A673 (cell line): ENCODE data around the gene EDN3. TPM values are rescaled to one million over a fixed set of nuclear protein-coding genes. Genes with fewer than 3 reads are reported as not detected.

Source experiments
- BruUV-seq: library from RNA; stranded (reverse); fragments of 400-500 nt; replicated peaks from 2 replicates; lab custom pipeline; 2021; lab: Mats Ljungman, UMichigan
- CTCF ChIA-PET: fragments of 300-600 bp; sonication (Branson Sonifier 250); formaldehyde crosslinking; loops from one replicate; lab custom pipeline; 2022; ENCODE audit warnings: antibody characterized with exemption; lab: Charles Lee
- POLR2A ChIA-PET: fragments of 300-600 bp; sonication (Branson Sonifier 250); formaldehyde crosslinking; loops from one replicate; lab custom pipeline; 2022; ENCODE audit warnings: antibody characterized with exemption; ENCODE audit not compliant: low non-redundant PET; lab: Charles Lee
- DNase-seq: peaks from one replicate; pipeline ENCODE4 v3.0.0-alpha.2; 2015; ENCODE audit warnings: low spot score
- H3K27ac ChIP-seq: fragments of 200-600 bp; sonication (generic); 2 replicates; pipeline ENCODE4 v1.5.1; 2016; ENCODE audit warnings: mixed run types, low read depth, mild to moderate bottlenecking, mixed read lengths, antibody characterized with exemption, low read length; ENCODE audit not compliant: poor library complexity, severe bottlenecking
- H3K27me3 ChIP-seq: fragments of 200-600 bp; sonication (generic); replicated peaks from 2 replicates; pipeline ENCODE4 v1.6.1; 2017; ENCODE audit warnings: mixed run types, low read depth, mild to moderate bottlenecking, mixed read lengths, antibody characterized with exemption, low read length; ENCODE audit not compliant: insufficient read depth, poor library complexity
- H3K36me3 ChIP-seq: fragments of 200-600 bp; sonication (generic); 2 replicates; pipeline ENCODE4 v1.6.1; 2016; ENCODE audit warnings: mixed run types, mild to moderate bottlenecking, mixed read lengths, antibody characterized with exemption, low read length; ENCODE audit not compliant: insufficient read depth, poor library complexity, severe bottlenecking
- H3K4me1 ChIP-seq: fragments of 200-600 bp; sonication (generic); 2 replicates; pipeline ENCODE4 v1.6.1; 2017; ENCODE audit warnings: mixed run types, mild to moderate bottlenecking, mixed read lengths, antibody characterized with exemption, low read length; ENCODE audit not compliant: insufficient read depth, poor library complexity, severe bottlenecking
- H3K4me3 ChIP-seq: fragments of 200-600 bp; sonication (generic); 2 replicates; pipeline ENCODE4 v1.5.1; 2016; ENCODE audit warnings: low read depth, mixed run types, mild to moderate bottlenecking, mixed read lengths, low read length; ENCODE audit not compliant: poor library complexity, severe bottlenecking
- H3K9me3 ChIP-seq: fragments of 200-600 bp; sonication (generic); 2 replicates; pipeline ENCODE4 v1.6.1; 2016; ENCODE audit warnings: mixed run types, low read depth, mild to moderate bottlenecking, mixed read lengths, antibody characterized with exemption, low read length; ENCODE audit not compliant: poor library complexity, severe bottlenecking
- EZH2 ChIP-seq: fragments of 200-600 bp; sonication (generic); IDR thresholded peaks from 2 replicates; pipeline ENCODE4 v1.6.1; 2017; ENCODE audit warnings: borderline replicate concordance, low read depth, mild to moderate bottlenecking, mixed read lengths, antibody characterized with exemption, low read length; ENCODE audit not compliant: poor library complexity, severe bottlenecking
- intact Hi-C: fragments of 100-400 bp; cut with micrococcal nuclease; formaldehyde crosslinking; loops from one replicate; pipeline ENCODE4 v1.10.0; 2022; ENCODE audit not compliant: unreplicated experiment
- total RNA-seq: library from RNA; stranded (reverse); gene quantifications from 2 replicates; pipeline ENCODE4 v1.2.3, GENCODE V29; 2021
- TF ChIP-seq, protein P1 (sequence below): fragments of 300-800, 200-600 bp; sonication (generic); conservative IDR thresholded peaks from 2 replicates; pipeline ENCODE4 v1.5.1; 2017; ENCODE audit warnings: low read depth, mild to moderate bottlenecking, antibody characterized with exemption, low read length, moderate library complexity, mixed read lengths

EDN3 gene
- total RNA-seq, 1 experiment from 2014 or later: not detected

DNA sequence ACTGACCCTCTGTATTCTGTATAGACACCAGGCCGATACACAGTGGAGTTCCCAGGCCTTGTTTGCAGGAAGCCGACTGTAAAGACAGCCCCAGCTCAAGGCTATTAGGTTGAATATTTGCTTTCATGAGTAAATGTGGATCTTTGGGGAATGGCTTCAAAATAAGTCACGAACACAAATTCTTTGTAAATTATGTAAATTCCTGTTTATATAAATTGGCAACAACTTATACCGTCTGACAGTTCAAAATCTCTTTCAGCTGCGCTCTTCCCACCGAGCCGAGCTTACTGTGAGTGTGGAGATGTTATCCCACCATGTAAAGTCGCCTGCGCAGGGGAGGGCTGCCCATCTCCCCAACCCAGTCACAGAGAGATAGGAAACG is 24.7 kb downstream of the EDN3 start:
- no peak for TF ChIP-seq EZH2
- TF ChIP-seq, protein P1, sequence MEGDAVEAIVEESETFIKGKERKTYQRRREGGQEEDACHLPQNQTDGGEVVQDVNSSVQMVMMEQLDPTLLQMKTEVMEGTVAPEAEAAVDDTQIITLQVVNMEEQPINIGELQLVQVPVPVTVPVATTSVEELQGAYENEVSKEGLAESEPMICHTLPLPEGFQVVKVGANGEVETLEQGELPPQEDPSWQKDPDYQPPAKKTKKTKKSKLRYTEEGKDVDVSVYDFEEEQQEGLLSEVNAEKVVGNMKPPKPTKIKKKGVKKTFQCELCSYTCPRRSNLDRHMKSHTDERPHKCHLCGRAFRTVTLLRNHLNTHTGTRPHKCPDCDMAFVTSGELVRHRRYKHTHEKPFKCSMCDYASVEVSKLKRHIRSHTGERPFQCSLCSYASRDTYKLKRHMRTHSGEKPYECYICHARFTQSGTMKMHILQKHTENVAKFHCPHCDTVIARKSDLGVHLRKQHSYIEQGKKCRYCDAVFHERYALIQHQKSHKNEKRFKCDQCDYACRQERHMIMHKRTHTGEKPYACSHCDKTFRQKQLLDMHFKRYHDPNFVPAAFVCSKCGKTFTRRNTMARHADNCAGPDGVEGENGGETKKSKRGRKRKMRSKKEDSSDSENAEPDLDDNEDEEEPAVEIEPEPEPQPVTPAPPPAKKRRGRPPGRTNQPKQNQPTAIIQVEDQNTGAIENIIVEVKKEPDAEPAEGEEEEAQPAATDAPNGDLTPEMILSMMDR: no peak
- no TSS peak for BruUV-seq
- Histone ChIP-seq H3K27ac (no peak overlapping the region), H3K27me3 (peaks cover 33% of the 10 kb centered on the region), H3K9me3 (no peaks in the 10 kb centered on the region), H3K36me3 (no peaks in the 10 kb centered on the region), H3K4me1 (no peaks in the 10 kb centered on the region), H3K4me3 (no peak overlapping the region)
- CTCF ChIA-PET: interaction anchor here (0.9 kb wide), 1 partner anchor 100 kb away, joined by 3 read pairs; no protein-coding TSS in a partner anchor
- intact Hi-C loops: no loop called here
- POLR2A ChIA-PET: no interaction called here
- no peak for DNase-seq

DNA sequence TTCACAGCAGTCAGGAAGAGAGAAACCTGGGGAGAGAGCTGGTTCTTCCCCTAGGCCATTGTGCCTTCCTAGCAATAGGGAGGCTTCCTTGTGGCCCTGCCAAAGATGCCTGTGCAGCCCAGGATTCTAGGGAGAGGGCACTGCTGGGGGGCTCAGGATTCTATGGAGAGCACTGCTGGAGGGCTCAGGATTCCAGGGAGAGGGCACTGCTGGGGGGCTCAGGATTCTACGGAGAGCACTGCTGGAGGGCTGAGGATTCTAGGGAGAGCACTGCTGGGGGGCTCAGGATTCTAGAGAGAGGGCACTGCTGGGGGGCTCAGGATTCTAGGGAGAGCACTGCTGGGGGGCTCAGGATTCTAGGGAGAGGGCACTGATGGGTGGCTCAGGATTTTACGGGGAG is 25.8 kb downstream of the EDN3 start:
- H3K27me3 ChIP-seq: peaks cover 33% of the 10 kb centered on the region
- no peaks in the 10 kb centered on the region for H3K4me1 ChIP-seq
- BruUV-seq: no TSS peak
- TF ChIP-seq EZH2: no peak
- TF ChIP-seq, protein P1: no peak
- CTCF ChIA-PET: no interaction called here
- intact Hi-C loops: no loop called here
- POLR2A ChIA-PET: no interaction called here
- H3K36me3 ChIP-seq: no peaks in the 10 kb centered on the region
- no peak overlapping the region for H3K4me3 ChIP-seq
- no peaks in the 10 kb centered on the region for H3K9me3 ChIP-seq
- H3K27ac ChIP-seq: no peak overlapping the region
- DNase-seq: no peak

DNA sequence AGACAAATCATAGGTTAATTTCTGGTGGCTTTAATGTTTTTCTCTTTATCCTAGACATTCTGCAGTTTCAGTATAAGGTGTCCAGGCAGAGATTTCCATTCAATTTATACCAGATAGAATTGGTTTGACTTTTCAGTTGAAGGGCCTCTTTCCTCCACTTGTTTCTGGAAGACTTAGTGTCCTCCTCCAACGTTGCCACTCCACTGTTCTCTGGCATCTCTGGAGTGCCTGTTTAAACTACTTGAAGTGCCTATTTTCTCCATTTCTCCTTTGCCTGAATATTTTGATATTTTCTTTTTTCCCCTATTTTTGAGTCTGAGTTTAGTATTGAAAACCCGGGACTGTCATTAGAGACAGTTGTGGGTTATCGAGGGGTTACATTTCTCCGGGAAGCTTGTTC is 27.7 kb downstream of the EDN3 start:
- Histone ChIP-seq H3K4me3 (no peak overlapping the region), H3K27me3 (peaks cover 34% of the 10 kb centered on the region), H3K9me3 (no peaks in the 10 kb centered on the region), H3K36me3 (no peaks in the 10 kb centered on the region), H3K4me1 (no peaks in the 10 kb centered on the region), H3K27ac (no peak overlapping the region)
- POLR2A ChIA-PET: no interaction called here
- intact Hi-C loops: no loop called here
- CTCF ChIA-PET: no interaction called here
- BruUV-seq: no TSS peak
- no peak for DNase-seq
- TF ChIP-seq, protein P1: no peak
- no peak for TF ChIP-seq EZH2
